NCI-H2227 treated with DMSO at 0.1 percent for 48 hours (cell line): ENCODE results near the gene TENT4B.

Experiments used
- DNase-seq: peaks from one replicate; lab custom pipeline; 2025; lab: John Stamatoyannopoulos, UW

Gene TENT4B

DNA sequence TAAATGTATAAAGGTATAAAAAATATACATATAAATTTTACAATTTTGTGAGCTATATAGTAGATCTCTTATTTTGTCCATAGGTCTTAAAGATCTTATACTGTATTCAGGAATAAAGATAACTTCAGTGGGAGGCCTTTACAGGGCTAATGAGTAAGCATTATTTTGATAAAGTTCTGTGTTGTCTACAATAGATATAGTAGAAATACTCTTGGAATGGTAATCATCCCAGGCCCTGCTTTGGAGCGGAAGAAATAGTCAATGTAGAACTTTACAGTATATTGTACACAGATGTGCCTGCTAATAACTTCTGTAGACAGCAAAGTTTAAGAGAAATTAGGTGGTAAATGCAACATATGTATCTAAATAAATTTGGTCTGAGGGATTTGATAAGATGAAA is 42.6 kb downstream of the TENT4B start:
- no peak for DNase-seq

DNA sequence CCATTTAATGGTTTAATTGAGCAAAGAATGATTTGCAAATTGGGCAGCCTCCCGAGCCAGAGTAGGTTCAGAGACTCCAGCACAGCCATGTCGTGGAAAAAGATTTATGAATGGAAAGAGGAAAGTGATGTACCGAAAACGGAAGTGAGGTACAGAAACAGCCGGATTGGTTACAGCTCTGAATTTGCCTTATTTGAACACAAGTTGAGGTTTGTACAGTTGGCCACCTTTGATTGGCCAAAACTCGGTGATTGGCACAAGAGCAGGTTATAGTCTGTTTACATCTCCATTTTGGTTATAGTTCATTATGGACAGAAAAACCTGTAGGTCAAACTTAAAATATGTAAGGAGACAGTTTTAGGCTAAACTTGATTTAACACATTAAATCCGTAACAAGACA is 44.5 kb downstream of the TENT4B start:
- no peak for DNase-seq

DNA sequence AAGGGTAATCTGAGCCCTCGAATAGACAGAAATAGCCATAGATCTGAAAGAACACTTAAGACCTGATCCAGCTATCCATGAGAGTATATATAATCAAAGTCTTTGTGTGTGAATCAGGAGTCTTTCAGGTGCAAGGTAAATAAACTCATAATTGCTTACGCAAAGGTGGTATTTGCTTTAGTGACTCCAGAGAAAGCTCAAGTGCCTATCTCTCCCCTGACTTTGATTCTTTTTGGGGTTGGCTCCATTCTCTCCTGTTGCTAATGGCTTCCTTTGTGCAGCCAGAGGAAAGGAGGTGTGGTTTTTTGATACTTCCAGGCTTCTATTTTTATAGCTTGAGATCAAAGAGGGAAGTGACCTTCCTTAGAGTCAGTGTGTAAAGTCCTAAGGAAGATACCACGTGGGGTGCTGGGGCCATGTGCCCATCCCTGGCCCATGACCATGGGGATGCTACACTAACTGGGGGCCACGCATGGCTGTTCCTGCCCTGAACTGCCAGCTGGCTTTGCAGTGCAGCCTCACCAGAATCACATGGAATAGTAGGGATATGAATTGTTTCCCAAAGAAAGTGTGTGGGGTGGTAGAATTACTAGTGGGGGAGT is 45.8 kb downstream of the TENT4B start:
- no peak for DNase-seq

DNA sequence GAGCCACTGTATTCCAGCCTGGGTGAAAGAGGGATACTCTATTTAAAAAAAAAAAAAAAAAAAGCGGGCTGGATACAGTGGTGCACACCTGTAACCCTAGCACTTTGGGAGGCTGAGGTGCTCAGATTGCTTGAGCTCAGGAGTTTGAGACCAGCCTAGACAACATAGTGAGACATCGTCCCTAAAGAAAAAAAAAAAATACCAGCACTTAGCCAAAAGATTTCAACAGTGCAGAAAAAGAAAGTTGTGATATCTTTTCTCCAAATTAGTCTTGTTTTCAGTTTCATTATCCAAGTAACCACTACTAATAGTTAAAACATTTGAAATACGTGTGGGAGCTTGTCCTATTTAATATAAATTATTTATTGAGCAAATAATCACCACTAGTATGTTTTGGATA is 48.7 kb downstream of the TENT4B start:
- DNase-seq, result no peak

DNA sequence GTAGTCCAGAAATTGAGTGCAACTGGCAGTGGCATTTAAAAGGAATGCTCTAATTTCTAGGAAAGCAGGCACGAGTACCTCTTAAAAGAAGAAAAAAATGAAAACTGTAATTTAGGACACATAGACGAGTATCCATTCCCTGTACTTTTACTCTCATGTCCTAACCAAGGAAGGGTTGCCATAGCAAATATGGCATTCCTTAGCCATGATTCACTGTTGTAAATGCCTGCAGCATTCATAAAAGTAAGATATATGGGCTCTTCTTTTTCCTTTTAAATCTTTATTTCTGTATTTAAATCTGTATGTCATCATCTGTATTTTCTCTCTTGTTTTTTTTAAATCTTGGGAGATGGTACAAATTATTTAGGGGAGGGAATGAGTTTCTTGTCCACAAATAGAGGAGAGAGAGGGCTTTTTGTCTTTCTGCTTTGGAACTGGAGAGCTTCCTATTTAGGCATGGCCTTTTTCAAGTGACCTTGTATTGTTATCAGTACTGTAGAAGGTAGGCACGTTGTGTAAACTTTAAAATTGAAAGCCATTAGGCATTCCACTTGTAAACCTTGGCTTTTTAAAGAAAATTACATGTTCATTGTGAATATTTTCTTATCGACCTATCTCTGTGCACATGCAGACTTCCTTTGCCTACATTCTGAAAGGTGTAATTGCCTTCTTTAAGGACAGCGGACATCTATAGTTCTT is 50.0 kb downstream of the TENT4B start:
- DNase-seq, result peak; percentile 67

DNA sequence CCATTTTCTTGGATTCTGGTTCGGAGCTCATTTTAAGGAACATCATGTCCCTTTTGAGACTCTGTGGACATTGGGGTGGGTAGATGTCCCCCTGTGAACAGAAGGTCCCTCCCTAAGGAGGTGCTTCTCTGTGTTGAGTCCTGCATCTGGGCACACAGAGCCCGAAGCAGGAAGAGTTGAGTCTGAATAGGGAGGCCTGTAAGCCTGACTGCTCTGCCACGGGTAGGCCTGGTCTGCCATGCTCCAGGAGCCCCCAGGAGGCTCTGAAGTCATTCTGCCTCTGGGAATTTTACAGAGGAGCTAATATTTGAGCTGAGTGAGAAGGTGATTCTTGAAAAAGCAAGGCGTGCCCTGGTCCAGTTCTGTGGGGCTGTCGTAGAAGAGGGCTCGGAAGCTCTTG is 50.6 kb downstream of the TENT4B start:
- no peak for DNase-seq

DNA sequence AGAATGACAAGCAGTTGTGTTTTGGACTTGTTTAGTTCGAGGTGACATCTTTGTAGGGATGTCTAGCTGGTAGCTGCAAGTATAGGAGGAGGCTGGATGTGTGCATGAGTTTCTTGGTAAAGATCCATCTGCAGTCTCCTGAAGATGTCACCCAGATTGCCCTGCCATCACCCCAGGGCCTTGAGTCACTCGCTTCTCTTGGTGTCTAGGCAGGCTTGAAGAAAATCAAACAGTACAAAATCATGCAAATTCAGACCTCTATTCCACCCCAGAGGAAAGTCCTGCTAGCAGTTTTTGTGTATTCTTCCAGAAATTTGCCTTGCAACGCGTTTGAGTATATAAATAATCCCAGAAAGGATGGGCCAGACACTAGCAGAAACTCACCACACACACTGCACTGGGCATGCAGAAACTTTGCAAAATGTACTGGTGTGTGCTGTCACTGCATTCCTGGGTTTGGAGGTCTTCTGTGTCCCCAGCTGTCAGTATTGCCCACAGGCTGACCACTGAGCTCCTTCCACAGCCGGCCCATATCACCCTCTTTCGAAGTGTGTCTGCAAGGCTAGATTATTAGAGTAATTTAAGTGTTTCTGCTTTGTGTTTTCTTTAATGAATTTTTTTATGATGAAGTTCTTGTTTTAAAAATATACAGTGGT is 51.5 kb downstream of the TENT4B start:
- DNase-seq, result no peak

DNA sequence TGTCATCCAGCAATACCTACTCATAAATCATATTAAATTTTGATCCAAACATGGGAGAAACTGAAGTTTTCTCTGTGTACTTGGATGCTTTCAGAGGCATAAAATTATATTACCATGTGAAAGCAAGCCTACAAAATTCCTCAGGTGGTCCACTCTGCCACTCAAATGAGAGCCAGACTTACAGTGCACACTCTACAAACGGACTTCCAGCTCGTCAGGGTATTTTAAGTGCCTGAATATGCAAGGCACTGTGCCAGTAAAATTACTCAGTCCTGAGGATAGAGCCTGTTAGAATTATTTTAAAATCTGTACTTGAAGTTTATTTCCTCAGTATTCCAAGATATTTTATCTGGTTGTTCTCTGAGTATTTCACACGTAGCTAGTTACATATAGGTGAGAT is 54.5 kb downstream of the TENT4B start:
- DNase-seq, result no peak

DNA sequence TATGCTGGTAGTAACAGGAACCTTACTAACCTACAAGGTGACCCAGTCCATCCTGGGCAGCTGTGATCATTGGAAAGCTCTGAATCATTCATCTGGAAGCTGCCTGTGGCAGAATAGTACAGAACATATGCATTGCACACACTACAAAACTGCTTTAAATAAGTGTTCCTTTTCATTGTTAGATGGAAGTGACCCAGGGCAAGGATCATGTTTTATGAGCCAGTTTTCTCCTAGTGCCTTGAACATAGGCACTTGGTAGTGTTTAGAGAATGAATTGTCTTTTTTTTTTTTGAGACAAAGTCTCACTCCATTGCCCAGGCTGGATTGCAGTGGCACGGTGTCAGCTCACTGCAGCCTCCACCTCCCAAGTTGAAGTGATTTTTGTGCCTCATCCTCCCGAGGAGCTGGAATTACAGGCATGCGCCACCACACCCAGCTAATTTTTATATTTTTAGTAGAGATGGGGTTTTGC is 55.4 kb downstream of the TENT4B start:
- DNase-seq, result no peak

DNA sequence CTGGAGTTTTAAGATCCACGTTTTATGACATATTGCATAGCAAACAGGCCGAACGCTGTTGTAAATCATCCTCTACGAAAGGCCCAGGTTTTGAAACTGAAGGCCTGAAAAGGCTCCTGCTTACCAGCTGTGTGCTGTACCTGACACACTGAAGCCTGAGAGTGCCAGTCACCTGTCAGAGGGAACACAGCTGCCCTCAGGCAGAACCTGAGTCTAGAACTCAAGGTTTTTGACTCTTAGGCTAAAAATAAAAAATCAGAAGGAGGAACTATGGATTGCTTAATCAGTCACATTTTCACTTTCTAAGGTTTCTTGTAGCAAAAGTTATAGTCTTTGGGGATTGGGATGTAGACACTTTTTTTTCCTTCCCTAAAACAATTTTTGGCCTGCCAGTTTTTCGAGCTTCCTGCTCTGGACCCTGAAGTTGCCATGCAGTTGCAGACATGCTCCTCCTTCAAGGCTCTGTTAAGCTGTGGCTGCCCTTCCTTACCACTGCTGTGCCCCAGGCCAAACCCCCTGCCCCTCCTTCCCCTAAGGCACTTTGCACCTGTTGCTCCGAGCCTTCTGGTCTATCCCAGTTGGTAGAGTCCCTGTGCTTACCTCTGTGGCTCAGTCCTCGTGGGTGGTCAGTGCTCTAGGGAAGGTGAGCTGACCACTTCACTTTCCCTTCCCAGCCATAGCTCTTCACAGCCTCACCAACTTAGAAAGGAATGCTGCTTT is 56.6 kb downstream of the TENT4B start:
- DNase-seq, result no peak

DNA sequence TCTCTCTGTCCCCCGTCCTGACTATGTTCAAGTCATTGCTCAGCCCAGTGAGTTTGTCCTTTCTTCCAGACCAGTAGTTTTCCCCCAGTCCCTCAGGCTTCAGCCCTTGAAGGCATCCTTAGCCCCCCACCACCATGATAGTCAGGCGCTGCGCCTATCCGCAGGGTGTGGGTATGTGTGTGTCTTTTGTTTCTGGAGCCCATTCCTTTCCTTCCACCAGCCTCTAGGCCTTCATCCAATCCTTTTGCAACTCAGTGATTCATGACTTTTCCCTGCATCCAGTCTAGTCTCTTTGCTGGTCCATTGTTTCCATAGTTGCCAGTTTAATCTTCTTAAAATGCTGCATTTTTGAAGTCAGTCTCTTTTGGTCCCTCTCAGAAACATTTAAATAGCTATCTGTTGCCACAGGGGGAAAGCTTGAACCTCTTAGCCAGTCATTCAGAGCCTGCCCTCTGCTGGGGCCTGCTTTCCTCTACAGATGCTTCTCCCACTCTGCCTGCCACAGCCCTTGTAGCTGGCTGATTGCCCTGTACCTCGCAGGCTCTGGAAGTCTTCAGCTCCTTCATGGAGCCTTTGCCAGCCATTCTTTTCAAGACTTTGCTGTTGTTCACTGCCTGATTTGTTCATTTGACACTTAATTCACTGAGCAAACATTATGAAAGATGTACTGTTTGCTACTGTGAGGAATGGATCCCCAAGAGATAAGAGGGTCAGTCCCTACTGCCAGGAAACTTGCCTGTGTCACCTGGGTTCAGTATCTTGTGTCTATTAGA is 57.3 kb downstream of the TENT4B start:
- peak; percentile 47 for DNase-seq

DNA sequence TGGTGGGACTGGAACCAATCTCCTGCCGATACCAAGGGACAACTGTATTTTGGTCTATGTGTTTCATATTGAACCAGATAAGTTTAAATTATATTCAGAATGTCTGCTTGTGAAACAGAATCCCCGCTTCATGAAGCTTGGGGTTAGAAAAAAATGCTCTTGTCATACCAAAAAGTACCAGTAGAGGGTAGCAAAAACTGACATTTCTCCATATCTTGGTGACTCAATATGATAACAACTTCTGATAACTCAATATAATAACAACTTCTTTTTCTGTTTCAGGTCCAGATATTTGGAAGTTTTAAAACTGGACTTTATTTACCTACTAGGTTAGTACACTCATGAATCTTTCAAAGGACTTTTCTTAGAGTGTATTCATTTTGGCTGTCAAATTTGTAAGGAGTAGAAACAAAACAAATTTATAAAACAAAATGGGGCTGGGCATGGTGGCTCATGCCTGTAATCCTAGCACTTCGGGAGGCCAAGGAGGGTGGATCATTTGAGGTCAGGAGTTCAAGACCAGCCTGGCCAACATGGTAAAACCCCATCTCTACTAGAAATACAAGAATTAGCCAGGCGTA is 60.9 kb downstream of the TENT4B start:
- no peak for DNase-seq

DNA sequence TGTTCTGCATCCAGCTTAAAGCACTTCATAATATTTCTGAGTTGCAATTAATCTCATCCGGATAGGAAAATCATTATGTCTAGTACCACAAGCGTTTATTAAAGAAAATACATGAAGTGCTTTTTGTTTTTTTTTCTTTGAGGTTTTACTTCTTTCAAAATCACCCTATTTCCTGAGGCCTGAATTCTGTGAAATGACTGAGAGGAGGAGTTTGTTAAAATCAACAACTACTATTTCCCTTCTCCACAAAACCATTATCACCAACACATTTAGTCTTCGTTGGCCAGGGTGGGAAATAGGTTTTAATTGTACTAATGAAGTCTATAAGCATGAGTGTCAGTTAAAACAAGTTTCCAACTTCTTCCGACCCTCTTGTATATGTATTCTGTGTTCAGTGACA is 62.6 kb downstream of the TENT4B start:
- no peak for DNase-seq

DNA sequence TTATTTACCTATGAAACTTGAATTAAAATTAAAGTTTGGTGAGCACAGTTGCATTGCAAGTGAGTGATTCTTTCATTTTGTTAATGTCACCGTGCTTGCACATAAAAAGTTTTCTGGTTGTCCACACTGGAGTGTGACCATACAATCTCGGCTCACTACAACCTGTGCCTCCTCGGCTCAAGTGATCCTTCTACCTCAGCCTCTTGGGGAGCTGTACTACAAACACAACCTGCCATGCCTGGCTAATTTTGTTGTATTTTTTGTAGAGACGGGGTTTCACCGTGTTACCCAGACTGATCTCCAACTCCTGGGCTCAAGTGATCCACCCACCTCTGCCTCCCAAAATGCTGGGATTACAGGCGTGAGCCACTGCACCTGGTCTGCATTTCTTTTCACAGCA is 63.1 kb downstream of the TENT4B start:
- no peak for DNase-seq

DNA sequence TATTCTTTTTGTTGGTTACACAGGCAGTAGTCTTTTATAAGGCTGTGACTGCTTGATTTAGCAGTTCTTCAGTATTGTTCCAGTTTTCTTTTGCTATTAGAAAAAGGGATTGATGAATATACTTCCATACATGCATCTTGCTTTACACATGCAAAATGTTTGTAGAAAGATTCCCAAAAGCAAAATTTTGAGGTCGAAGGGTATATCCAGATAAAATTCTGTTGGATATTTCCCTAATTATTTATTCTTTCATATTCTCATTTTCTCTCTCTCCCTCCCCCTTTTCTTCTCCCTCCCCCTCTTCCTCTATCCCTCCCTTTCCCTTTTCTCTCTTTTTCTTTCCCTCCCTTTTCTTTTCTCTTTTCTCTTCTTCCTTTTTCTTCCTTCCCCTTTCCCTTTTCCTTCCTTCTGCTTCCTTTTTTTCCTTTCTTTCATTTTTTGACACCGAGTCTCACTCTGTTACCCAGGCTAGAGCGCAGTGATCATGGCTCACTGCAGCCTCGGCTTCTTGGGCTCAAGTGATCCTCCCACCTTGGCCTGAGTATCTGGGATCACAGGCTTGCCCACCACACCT is 66.4 kb downstream of the TENT4B start:
- DNase-seq, result no peak

DNA sequence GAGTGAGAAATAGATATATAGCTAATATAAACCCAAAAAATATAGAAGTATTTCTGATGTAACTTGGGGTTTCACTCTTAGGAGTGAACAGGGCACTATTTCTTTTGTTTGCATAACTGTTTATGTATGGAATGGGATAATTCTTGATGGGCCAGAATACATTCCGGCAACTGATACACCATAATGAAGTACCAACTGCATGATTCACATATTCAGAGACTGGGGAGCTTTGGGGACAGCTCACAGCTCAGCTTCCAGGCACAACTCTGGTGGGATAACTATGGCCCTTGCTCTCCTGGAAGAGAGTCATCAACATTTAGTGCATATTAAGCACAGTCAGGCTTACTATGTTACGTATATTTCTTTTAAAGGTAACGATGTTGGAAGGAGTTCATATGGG is 71.2 kb downstream of the TENT4B start:
- no peak for DNase-seq

DNA sequence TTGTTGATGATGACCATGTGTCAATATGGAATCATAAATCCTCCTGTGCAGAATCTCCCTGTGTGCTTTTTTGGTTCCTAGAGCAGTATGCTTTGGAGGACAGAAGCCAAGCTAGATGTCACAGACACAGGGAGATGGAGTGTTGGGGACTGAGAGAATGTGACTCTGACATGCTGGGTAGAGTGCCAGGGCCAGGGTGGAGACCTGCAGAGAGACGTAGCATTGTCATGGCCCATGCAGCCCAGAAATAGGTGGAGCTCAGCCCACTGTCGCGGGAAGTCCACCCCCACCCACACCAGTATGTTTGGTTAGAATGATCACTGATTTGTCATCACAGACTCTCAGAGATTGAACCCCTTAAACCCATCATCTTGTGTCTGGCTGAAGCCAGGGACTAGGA is 74.0 kb downstream of the TENT4B start:
- no peak for DNase-seq

DNA sequence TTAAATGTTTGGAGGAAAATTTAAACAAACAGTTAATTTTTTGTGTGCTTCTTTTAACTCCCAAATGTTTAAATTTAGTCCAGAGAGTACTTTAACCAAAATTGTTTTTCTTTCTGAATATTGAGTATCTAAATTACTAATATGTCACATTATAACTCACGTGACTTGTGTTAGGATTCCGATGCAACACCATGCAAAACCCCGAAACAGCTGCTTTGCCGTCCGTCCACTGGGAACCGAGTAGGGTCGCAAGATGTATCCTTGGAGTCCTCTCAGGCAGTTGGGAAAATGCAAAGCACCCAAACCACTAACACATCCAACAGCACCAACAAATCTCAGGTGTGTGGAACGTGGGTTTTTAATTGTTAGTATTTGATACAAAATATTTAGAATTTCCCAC is 74.6 kb downstream of the TENT4B start:
- DNase-seq, result no peak

DNA sequence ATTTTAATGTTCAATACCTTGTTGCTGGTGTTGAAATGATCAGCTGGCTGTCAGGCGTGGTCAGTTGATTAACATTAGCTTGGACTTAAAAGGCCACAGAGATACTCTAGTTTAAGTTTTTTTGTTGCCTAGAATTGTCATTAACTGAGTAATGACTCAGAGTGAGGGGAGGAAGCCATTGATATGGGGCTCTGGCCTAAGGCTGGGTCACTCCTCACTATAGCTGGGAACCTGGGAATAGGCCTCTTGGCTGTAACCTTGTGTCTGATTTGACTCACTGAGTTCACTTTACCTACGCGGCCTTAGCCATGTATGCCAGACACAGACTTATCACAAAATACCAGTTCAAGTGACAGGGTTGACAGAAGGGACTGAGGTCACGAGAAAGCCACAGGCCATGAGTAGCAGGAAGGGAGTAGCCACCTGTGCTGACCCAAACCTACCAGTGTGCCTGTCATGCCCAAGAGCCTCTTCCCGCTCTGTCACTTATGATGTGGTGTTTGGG is 75.3 kb downstream of the TENT4B start:
- DNase-seq, result no peak

DNA sequence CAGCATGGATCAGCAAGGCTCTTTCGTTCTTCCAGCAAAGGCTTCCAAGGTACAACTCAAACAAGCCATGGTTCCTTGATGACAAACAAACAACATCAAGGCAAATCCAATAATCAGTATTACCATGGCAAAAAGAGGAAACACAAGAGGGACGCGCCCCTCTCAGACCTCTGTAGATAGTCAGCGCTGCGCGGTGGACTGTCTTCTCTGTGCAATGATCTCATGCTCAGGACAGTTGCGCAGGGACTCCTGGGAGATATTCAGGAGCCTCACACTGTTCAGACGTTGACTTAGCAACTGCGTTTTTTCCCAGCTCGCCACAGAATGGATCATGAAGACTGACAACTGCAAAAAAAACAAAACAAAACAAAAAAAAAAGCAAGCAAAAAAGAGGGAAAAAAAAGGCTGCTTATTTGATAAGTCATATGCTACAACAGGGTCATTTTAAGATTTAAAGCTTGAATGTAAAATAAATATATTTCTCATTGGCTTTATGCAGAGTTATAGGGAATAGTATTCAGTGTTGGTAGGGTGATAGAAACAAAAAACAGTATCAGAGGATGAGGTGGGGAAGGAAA is 76.1 kb downstream of the TENT4B start:
- no peak for DNase-seq
